Measurements from ENCODE around the gene METTL15. TPM values are rescaled to one million over a fixed set of nuclear protein-coding genes. Genes with fewer than 3 reads are reported as not detected.
A peak's percentile ranks its signal among the peaks of the same experiment; 100 is the strongest.

METTL15 gene
- total RNA-seq, 4 donors from 2014 or later: 5.3 to 12.2 (median 11.8) TPM

GRCh38 chr11:28110821-28111200, 2.6 kb downstream of the METTL15 start:
- Histone ChIP-seq H3K9me3 (no peaks in the 10 kb centered on the region), H3K36me3 (peaks cover 0 to 24% (median 3%) of the 10 kb centered on the region in 3 donors), H3K27me3 (no peaks in the 10 kb centered on the region), H3K27ac (peak overlapping the region; percentile 86 to 91 (median 89)), H3K4me3 (peak overlapping the region; percentile 58 to 74 (median 70)), H3K4me1 (peaks cover 0 to 52% (median 14%) of the 10 kb centered on the region in 3 donors)
- TF ChIP-seq POLR2A (IDR thresholded peaks at IDR 0.05) (no peak), CTCF (IDR thresholded peaks at IDR 0.05) (no peak)
- intact Hi-C loops (cut with DNase I): no loop called here
- no peak for DNase-seq

DNA sequence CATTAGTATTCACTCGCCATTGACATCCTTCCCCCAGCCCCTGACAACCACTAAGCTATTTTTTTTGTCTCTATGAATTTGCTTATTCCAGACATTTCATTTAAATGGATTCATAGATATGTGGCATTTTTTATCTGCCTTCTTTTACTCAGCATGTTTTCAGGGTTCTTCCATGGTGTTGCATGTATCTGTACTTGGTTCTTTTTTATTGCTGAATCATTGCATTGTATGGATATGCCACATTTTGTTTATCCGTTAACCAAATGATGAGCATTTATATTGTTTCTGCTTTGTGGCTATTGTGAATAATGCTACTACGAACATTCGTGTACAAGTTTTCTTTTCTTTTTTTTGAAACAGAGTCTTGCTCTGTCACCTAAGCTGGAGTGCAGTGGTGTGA, 5.9 kb downstream of the METTL15 start:
- no peak for DNase-seq
- Histone ChIP-seq H3K27me3 (no peaks in the 10 kb centered on the region), H3K4me1 (peaks cover 0 to 32% (median 10%) of the 10 kb centered on the region in 3 donors), H3K4me3 (no peak overlapping the region), H3K27ac (no peak overlapping the region), H3K36me3 (peaks cover 0 to 33% (median 3%) of the 10 kb centered on the region in 3 donors), H3K9me3 (no peaks in the 10 kb centered on the region)
- WGBS, 2 donors: 94 to 98% methylated on average over 4 of the region's 4 CpGs
- intact Hi-C loops (cut with DNase I): no loop called here
- no peak for TF ChIP-seq CTCF (IDR thresholded peaks at IDR 0.05)
- no peak for TF ChIP-seq POLR2A (IDR thresholded peaks at IDR 0.05)

DNA sequence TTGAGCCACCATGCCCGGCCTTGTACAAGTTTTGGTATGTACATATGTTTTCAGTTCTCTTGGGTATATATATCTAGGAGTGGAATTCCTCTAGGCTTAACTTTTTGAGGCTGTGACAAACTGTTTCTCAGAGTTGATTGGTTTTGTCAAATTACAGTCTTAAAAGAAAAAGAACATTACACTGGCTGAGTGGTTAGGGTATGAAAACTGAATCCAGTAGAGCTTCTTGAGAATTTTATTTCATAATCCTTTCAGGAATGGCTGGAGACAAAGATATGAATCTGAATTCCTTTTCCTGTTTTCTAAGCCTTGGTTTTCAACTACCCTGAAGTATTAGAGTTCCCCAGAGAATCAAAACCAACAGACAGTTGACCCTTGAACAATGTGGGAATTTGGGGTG, 6.5 kb downstream of the METTL15 start:
- whole genome bisulfite sequencing, 2 donors: 92 to 95% methylated on average over 1 of the region's 1 CpG
- Histone ChIP-seq H3K27ac (no peak overlapping the region), H3K4me3 (no peak overlapping the region), H3K4me1 (peaks cover 0 to 25% (median 5%) of the 10 kb centered on the region in 3 donors), H3K27me3 (no peaks in the 10 kb centered on the region), H3K36me3 (peaks cover 0 to 33% (median 3%) of the 10 kb centered on the region in 3 donors), H3K9me3 (no peaks in the 10 kb centered on the region)
- intact Hi-C loops (cut with DNase I): no loop called here
- no peak for DNase-seq
- TF ChIP-seq CTCF (IDR thresholded peaks at IDR 0.05): no peak
- TF ChIP-seq POLR2A (IDR thresholded peaks at IDR 0.05): no peak

- TF ChIP-seq CTCF (IDR thresholded peaks at IDR 0.05) (no peak), POLR2A (IDR thresholded peaks at IDR 0.05) (no peak)
- peaks cover 0 to 33% (median 3%) of the 10 kb centered on the region in 3 donors for H3K36me3 ChIP-seq
- no peaks in the 10 kb centered on the region for H3K27me3 ChIP-seq
- H3K9me3 ChIP-seq: no peaks in the 10 kb centered on the region
- intact Hi-C loops (cut with DNase I): no loop called here
- DNase-seq: no peak
- H3K4me3 ChIP-seq: no peak overlapping the region
- H3K27ac ChIP-seq: no peak overlapping the region
- peaks cover 0 to 4% (median 0%) of the 10 kb centered on the region in 3 donors for H3K4me1 ChIP-seq
- 87 to 92% methylated on average over 4 of the region's 4 CpGs for WGBS, 2 donors
These were observed 9.5 kb downstream of the METTL15 start for GRCh38 chr11:28117712-28118111.

DNA sequence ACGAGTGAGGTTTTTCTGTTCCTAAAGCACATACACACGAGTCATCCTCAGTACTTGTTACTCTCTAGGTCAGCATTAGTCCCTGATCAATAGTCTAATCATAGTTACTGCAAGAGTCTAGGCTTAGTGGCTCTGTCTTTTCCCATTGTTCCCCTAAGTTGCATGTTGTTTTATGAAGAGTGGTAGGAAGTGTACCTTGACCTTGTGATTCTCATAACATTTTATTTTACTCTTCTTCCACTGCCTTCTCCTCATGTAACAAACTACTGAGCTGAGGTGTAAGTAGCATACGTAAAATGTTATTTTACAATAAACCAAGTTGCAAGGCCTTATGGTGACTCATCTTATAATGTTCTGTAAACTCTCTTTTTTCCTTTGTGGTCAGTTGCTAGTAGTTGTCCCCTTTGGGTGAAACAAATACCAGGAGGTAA, 15.0 kb downstream of the METTL15 start:
- Histone ChIP-seq H3K9me3 (no peaks in the 10 kb centered on the region), H3K27ac (no peak overlapping the region), H3K27me3 (no peaks in the 10 kb centered on the region), H3K4me1 (no peaks in the 10 kb centered on the region), H3K36me3 (peaks cover 0 to 34% (median 0%) of the 10 kb centered on the region in 3 donors), H3K4me3 (no peak overlapping the region)
- intact Hi-C loops (cut with DNase I): no loop called here
- WGBS, 2 donors: 81 to 83% methylated on average over 3 of the region's 3 CpGs
- DNase-seq: no peak
- TF ChIP-seq CTCF (IDR thresholded peaks at IDR 0.05): no peak
- no peak for TF ChIP-seq POLR2A (IDR thresholded peaks at IDR 0.05)
